CD4-positive, alpha-beta memory T cell (primary cell): Measurements from ENCODE around the gene ATP9B. TPM values are rescaled to one million over a fixed set of nuclear protein-coding genes. Genes with fewer than 3 reads are reported as not detected.

ENCODE experiments used
- CTCF ChIA-PET: fragments of 350-600 bp; sonication (Branson Sonifier 250); formaldehyde crosslinking; loops from one replicate; lab custom pipeline; 2021; ENCODE audit warnings: inconsistent platforms; ENCODE audit not compliant: partially characterized antibody; lab: Charles Lee
- POLR2A ChIA-PET: fragments of 350-600 bp; sonication (Branson Sonifier 250); formaldehyde crosslinking; loops from one replicate; lab custom pipeline; 2021; ENCODE audit not compliant: partially characterized antibody; lab: Charles Lee
- DNase-seq, 5 donors: peaks; one replicate each; pipeline versions ENCODE4 v3.0.0 to v3.0.0-alpha.2; 2020 to 2022; ENCODE audit warnings: mixed read lengths in 1 of 5
- H3K27ac ChIP-seq: one replicate; pipeline ENCODE4 v1.7.0; 2013; ENCODE audit warnings: low read depth, low read length
- H3K27me3 ChIP-seq: 2 replicates; pipeline ENCODE4 v1.7.0; 2013; ENCODE audit warnings: mild to moderate bottlenecking, low read length, moderate library complexity; ENCODE audit not compliant: insufficient read depth
- H3K36me3 ChIP-seq: 2 replicates; pipeline ENCODE4 v1.7.0; 2013; ENCODE audit warnings: mild to moderate bottlenecking, low read length, moderate library complexity; ENCODE audit not compliant: insufficient read depth
- H3K4me1 ChIP-seq: 2 replicates; pipeline ENCODE4 v1.7.0; 2013; ENCODE audit warnings: mild to moderate bottlenecking, low read length, moderate library complexity; ENCODE audit not compliant: insufficient read depth
- H3K4me3 ChIP-seq, 2 donors: one replicate each; pipeline ENCODE4 v1.7.0; 2013; ENCODE audit warnings: low read length in 2 of 2, mild to moderate bottlenecking in 1 of 2
- H3K9me3 ChIP-seq, 2 donors: one replicate each; pipeline ENCODE4 v1.7.0; 2013; ENCODE audit warnings: low read length in 2 of 2, control low read depth in 1 of 2; ENCODE audit not compliant: control insufficient read depth in 1 of 2
- H3K27ac Mint-ChIP-seq, 7 donors: one replicate each; pipeline ENCODE4 v1.8.0; 2020 to 2021; ENCODE audit warnings: mixed read lengths in 7 of 7, mild to moderate bottlenecking in 6 of 7, inconsistent platforms in 3 of 7, moderate library complexity in 3 of 7
- H3K27me3 Mint-ChIP-seq, 2 donors: one replicate each; pipeline ENCODE4 v1.8.0; 2020 to 2021; ENCODE audit warnings: mixed read lengths in 2 of 2
- H3K36me3 Mint-ChIP-seq, 2 donors: one replicate each; pipeline ENCODE4 v1.8.0; 2020 to 2021; ENCODE audit warnings: mixed read lengths in 2 of 2, inconsistent platforms in 1 of 2, mild to moderate bottlenecking in 1 of 2
- H3K4me1 Mint-ChIP-seq, 4 donors: one replicate each; pipeline ENCODE4 v1.8.0; 2020 to 2021; ENCODE audit warnings: mixed read lengths in 4 of 4, mild to moderate bottlenecking in 1 of 4
- H3K4me3 Mint-ChIP-seq, 8 donors: one replicate each; pipeline ENCODE4 v1.8.0; 2020 to 2021; ENCODE audit warnings: mixed read lengths in 8 of 8, mild to moderate bottlenecking in 7 of 8, moderate library complexity in 6 of 8, inconsistent platforms in 3 of 8
- H3K9me3 Mint-ChIP-seq, 8 donors: one replicate each; pipeline ENCODE4 v1.8.0; 2020 to 2021; ENCODE audit warnings: mixed read lengths in 8 of 8, mild to moderate bottlenecking in 5 of 8, inconsistent platforms in 3 of 8, moderate library complexity in 1 of 8
- intact Hi-C: fragments of 100-400 bp; cut with micrococcal nuclease; formaldehyde crosslinking; loops from one replicate; pipeline ENCODE4 v1.15.1; 2023
- polyA plus RNA-seq, 2 donors: library from polyadenylated mRNA; unstranded; fragments of 300-500 nt; fragmentation: Illumina TruSeq; gene quantifications; one replicate each; pipeline ENCODE4 v1.2.3, GENCODE V29; 2021
- total RNA-seq, 2 experiments: library from RNA; stranded (reverse); gene quantifications; one replicate each; pipeline ENCODE4 v1.2.3, GENCODE V29; 2021

Gene ATP9B
- total and polyA plus RNA-seq, 4 experiments from 2014 or later: 11.8 to 76.4 (median 49.9) TPM

- POLR2A ChIA-PET: no interaction called here
- Histone ChIP-seq H3K4me3 (no peak overlapping the region), H3K9me3 (no peaks in the 10 kb centered on the region), H3K36me3 (no peaks in the 10 kb centered on the region), H3K27ac (no peak overlapping the region), H3K27me3 (no peaks in the 10 kb centered on the region), H3K4me1 (no peaks in the 10 kb centered on the region)
- no peak for DNase-seq
- H3K27ac Mint-ChIP-seq: no peak overlapping the region
- H3K4me1 Mint-ChIP-seq: peaks cover 0 to 6% (median 4%) of the 10 kb centered on the region in 4 donors
- H3K9me3 Mint-ChIP-seq: no peaks in the 10 kb centered on the region
- no peaks in the 10 kb centered on the region for H3K36me3 Mint-ChIP-seq
- no peak overlapping the region for H3K4me3 Mint-ChIP-seq
- H3K27me3 Mint-ChIP-seq: peaks cover 0 to 4% of the 10 kb centered on the region in 2 donors
- CTCF ChIA-PET: no interaction called here
- intact Hi-C loops: no loop called here
These were observed 316.6 kb downstream of the ATP9B start for GRCh38 chr18:79385708-79386341.

DNA sequence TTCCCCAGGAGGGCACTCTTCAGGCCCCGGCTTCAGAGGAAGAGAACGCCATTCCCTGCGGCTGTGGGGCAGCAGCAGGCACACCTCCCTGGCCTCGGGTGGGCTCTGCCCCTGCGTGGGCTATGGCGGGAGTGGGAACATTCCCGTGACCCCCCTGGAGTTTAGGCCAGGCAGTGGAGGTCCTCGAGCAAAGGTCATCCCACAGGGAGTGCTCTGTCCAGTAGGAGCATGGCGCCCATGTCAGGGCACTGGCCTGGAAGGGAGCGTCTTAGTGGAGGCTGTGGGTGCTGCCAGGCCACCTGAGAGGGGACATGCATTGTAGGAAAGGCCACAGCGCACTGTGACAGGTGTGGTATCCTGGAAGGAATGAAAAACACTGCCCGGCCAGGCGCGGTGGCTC is 317.4 kb downstream of the ATP9B start:
- Histone ChIP-seq H3K27ac (no peak overlapping the region), H3K4me3 (no peak overlapping the region), H3K36me3 (no peaks in the 10 kb centered on the region), H3K9me3 (no peaks in the 10 kb centered on the region), H3K27me3 (no peaks in the 10 kb centered on the region), H3K4me1 (no peaks in the 10 kb centered on the region)
- no peak overlapping the region for H3K4me3 Mint-ChIP-seq
- no peaks in the 10 kb centered on the region for H3K36me3 Mint-ChIP-seq
- ChIA-PET POLR2A (no interaction called here), CTCF (no interaction called here)
- H3K27me3 Mint-ChIP-seq: peaks cover 0 to 4% of the 10 kb centered on the region in 2 donors
- H3K27ac Mint-ChIP-seq: no peak overlapping the region
- H3K4me1 Mint-ChIP-seq: peaks cover 0 to 6% (median 5%) of the 10 kb centered on the region in 4 donors
- DNase-seq: no peak
- intact Hi-C loops: no loop called here
- no peaks in the 10 kb centered on the region for H3K9me3 Mint-ChIP-seq

DNA sequence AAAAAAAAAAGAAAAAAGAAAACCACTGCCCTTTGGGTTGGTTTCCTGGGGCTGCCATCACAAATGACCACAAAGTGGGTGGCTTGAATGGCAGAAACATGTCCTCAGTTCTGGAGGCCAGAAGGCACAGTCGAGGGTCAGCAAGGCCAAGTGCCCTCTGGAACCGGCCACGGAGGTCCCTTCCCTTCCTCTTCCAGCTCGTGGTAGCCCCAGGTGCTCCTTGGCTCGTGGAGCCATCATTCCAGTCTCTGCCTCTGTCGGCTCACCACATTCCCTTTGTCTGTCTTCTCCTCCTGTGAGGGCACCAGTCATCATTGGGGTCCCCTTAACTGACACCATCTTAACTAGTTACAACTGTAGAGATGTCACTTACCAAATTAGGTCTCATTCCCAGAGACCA is 318.0 kb downstream of the ATP9B start:
- Mint-ChIP-seq H3K36me3 (peaks cover 0 to 2% of the 10 kb centered on the region in 2 donors), H3K9me3 (no peaks in the 10 kb centered on the region), H3K4me1 (peaks cover 4 to 8% (median 6%) of the 10 kb centered on the region in 4 donors), H3K27me3 (peaks cover 2 to 4% of the 10 kb centered on the region in 2 donors), H3K4me3 (no peak overlapping the region), H3K27ac (peak overlapping the region in 1 of 7 donors; percentile 81)
- Histone ChIP-seq H3K36me3 (no peaks in the 10 kb centered on the region), H3K4me1 (no peaks in the 10 kb centered on the region), H3K27me3 (no peaks in the 10 kb centered on the region), H3K9me3 (no peaks in the 10 kb centered on the region), H3K27ac (no peak overlapping the region), H3K4me3 (no peak overlapping the region)
- ChIA-PET POLR2A (interaction anchor here (0.9 kb wide), 1 partner anchor 9 kb away, joined by 3 read pairs; no protein-coding TSS in a partner anchor), CTCF (interaction anchor here (1.9 kb wide), 1 partner anchor 10 kb away, joined by 6 read pairs; no protein-coding TSS in a partner anchor)
- intact Hi-C loops: no loop called here
- no peak for DNase-seq

- H3K4me1 ChIP-seq: peaks cover 1% of the 10 kb centered on the region
- no peaks in the 10 kb centered on the region for H3K9me3 Mint-ChIP-seq
- H3K4me3 Mint-ChIP-seq: no peak overlapping the region
- ChIA-PET CTCF (interaction anchor here (1.9 kb wide), 1 partner anchor 9 kb away, joined by 6 read pairs; no protein-coding TSS in a partner anchor), POLR2A (interaction anchor here (0.9 to 1.5 kb wide), 2 partner anchors 9 to 136 kb away, joined by 3 to 5 read pairs; no protein-coding TSS in a partner anchor)
- peaks cover 0 to 2% of the 10 kb centered on the region in 2 donors for H3K36me3 Mint-ChIP-seq
- no peaks in the 10 kb centered on the region for H3K36me3 ChIP-seq
- peaks cover 4 to 11% (median 10%) of the 10 kb centered on the region in 4 donors for H3K4me1 Mint-ChIP-seq
- H3K27me3 Mint-ChIP-seq: peaks cover 4% of the 10 kb centered on the region in 2 donors
- intact Hi-C loops: no loop called here
- H3K27me3 ChIP-seq: no peaks in the 10 kb centered on the region
- no peak overlapping the region for H3K4me3 ChIP-seq
- H3K27ac Mint-ChIP-seq: peak overlapping the region in 1 of 7 donors; percentile 77
- no peak overlapping the region for H3K27ac ChIP-seq
- no peak for DNase-seq
- no peaks in the 10 kb centered on the region for H3K9me3 ChIP-seq
These were observed 318.4 kb downstream of the ATP9B start for GRCh38 chr18:79387615-79388014.

DNA sequence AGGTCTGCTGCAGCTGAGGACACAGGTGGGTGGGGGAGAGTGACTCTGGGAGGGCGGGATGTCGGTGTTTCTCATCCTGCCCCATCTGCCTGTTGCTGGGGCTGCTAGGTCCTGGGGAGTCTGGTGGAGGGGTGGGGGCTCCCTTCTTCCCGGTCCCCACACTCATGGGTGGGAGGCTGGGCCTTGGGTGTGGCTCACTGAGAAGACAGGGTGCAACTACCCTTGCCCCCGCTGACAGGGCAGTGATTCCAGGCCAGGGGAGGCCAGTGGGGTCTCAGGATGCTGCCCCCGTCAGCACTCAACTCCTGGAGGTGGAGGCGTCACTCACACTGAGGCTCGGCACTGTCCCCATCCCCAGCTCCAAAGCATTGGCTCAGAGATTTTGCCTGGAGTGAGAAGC is 318.8 kb downstream of the ATP9B start:
- ChIA-PET POLR2A (interaction anchor here (0.9 to 1.5 kb wide), 3 partner anchors 8 to 136 kb away, joined by 3 to 5 read pairs (median 4); no protein-coding TSS in a partner anchor), CTCF (interaction anchor here (1.6 to 6.7 kb wide), 3 partner anchors 8 to 141 kb away, joined by 4 to 53 read pairs (median 6); no protein-coding TSS in a partner anchor)
- Mint-ChIP-seq H3K4me1 (peaks cover 8 to 14% (median 13%) of the 10 kb centered on the region in 4 donors), H3K27me3 (peaks cover 4% of the 10 kb centered on the region in 2 donors), H3K36me3 (peaks cover 0 to 2% of the 10 kb centered on the region in 2 donors), H3K9me3 (no peaks in the 10 kb centered on the region), H3K4me3 (no peak overlapping the region), H3K27ac (no peak overlapping the region)
- DNase-seq: no peak
- Histone ChIP-seq H3K27ac (no peak overlapping the region), H3K4me1 (peaks cover 5% of the 10 kb centered on the region), H3K4me3 (no peak overlapping the region), H3K36me3 (no peaks in the 10 kb centered on the region), H3K27me3 (no peaks in the 10 kb centered on the region), H3K9me3 (no peaks in the 10 kb centered on the region)
- intact Hi-C loops: no loop called here

DNA sequence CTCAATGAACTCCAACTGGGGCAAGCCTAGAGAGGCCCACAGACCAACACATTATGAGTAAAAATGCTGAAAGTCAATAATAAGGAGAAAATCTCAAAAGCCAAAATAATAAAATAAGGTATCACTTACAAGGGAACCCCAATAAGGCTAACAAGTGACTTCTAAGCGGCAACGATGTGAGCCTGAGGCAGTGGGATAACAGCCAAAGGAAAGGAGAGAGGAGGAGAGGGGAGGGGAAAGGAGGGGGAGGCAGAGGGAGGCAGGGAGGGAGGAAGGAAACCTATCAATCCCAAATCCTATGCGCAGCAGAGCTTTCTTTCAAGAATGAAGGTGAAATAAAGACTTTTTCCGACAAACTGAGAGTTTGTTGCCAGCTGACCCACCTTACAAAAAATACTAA is 320.5 kb downstream of the ATP9B start:
- H3K27me3 Mint-ChIP-seq: peaks cover 4% of the 10 kb centered on the region in 2 donors
- peaks cover 14 to 23% (median 14%) of the 10 kb centered on the region in 4 donors for H3K4me1 Mint-ChIP-seq
- Histone ChIP-seq H3K4me3 (no peak overlapping the region), H3K27ac (no peak overlapping the region), H3K4me1 (peaks cover 14% of the 10 kb centered on the region), H3K27me3 (no peaks in the 10 kb centered on the region), H3K9me3 (no peaks in the 10 kb centered on the region), H3K36me3 (no peaks in the 10 kb centered on the region)
- H3K9me3 Mint-ChIP-seq: no peaks in the 10 kb centered on the region
- ChIA-PET CTCF (interaction anchor here (4.4 to 6.7 kb wide), 2 partner anchors 9 to 139 kb away, joined by 31 to 53 read pairs; no protein-coding TSS in a partner anchor), POLR2A (interaction anchor here (0.9 kb wide), 2 partner anchors 9 to 13 kb away, joined by 3 read pairs; no protein-coding TSS in a partner anchor)
- no peak for DNase-seq
- H3K27ac Mint-ChIP-seq: no peak overlapping the region
- intact Hi-C loops: loop anchor here (10.0 kb wide), 1 partner anchor 715 kb away; the partner anchor contains the start of gene ADNP2
- H3K4me3 Mint-ChIP-seq: no peak overlapping the region
- H3K36me3 Mint-ChIP-seq: peaks cover 0 to 6% of the 10 kb centered on the region in 2 donors

GRCh38 chr18:79392226-79392625 is 323.0 kb downstream of the ATP9B start:
- ChIA-PET CTCF (interaction anchor here (1.4 to 6.7 kb wide), 4 partner anchors 11 to 137 kb away, joined by 6 to 53 read pairs (median 20); no protein-coding TSS in a partner anchor), POLR2A (interaction anchor here (0.9 to 17.0 kb wide), 5 partner anchors 12 to 131 kb away, joined by 3 to 173 read pairs (median 4); no protein-coding TSS in a partner anchor)
- no peak for DNase-seq
- Mint-ChIP-seq H3K27me3 (peaks cover 4% of the 10 kb centered on the region in 2 donors), H3K4me3 (peak overlapping the region; percentile 37 to 79 (median 65)), H3K4me1 (peaks cover 14 to 28% (median 16%) of the 10 kb centered on the region in 4 donors), H3K36me3 (peaks cover 0 to 7% of the 10 kb centered on the region in 2 donors), H3K27ac (peak overlapping the region in 6 of 7 donors; percentile 43 to 93 (median 76)), H3K9me3 (no peaks in the 10 kb centered on the region)
- H3K27me3 ChIP-seq: no peaks in the 10 kb centered on the region
- H3K27ac ChIP-seq: no peak overlapping the region
- H3K9me3 ChIP-seq: no peaks in the 10 kb centered on the region
- H3K4me1 ChIP-seq: peaks cover 24% of the 10 kb centered on the region
- no peaks in the 10 kb centered on the region for H3K36me3 ChIP-seq
- intact Hi-C loops: loop anchor here (10.0 kb wide), 1 partner anchor 713 kb away; the partner anchor contains the start of gene ADNP2
- H3K4me3 ChIP-seq: no peak overlapping the region
